Small intestine (tissue), 7 donors: ENCODE results near the gene PLCH1. TPM values are rescaled to one million over a fixed set of nuclear protein-coding genes. Genes with fewer than 3 reads are reported as not detected.

Experiments
- DNase-seq, 2 donors: peaks; one replicate each; pipeline versions ENCODE4 v3.0.0 to v3.0.0-alpha.2; 2013
- FAIRE-seq: peaks from 2 replicates; lab custom pipeline; 2012; peaks lifted over from hg19 to GRCh38; lab: Jason Lieb, UNC
- H3K27ac ChIP-seq, 3 donors: one replicate each; pipeline ENCODE4 v1.5.1; 2013; ENCODE audit warnings: low read length in 2 of 3, mild to moderate bottlenecking in 2 of 3, control low read depth in 1 of 3, inconsistent platforms in 1 of 3, low read depth in 1 of 3, moderate library complexity in 1 of 3
- H3K27me3 ChIP-seq, 3 donors: one replicate each; pipeline ENCODE4 v1.6.1; 2013; ENCODE audit warnings: low read length in 3 of 3, inconsistent platforms in 1 of 3; ENCODE audit not compliant: control insufficient read depth in 3 of 3, insufficient read depth in 3 of 3
- H3K36me3 ChIP-seq, 3 donors: one replicate each; pipeline ENCODE4 v1.6.1; 2013; ENCODE audit warnings: low read length in 3 of 3, inconsistent platforms in 1 of 3, low read depth in 1 of 3, mild to moderate bottlenecking in 1 of 3, moderate library complexity in 1 of 3; ENCODE audit not compliant: control insufficient read depth in 3 of 3, insufficient read depth in 2 of 3
- H3K4me1 ChIP-seq, 3 donors: one replicate each; pipeline ENCODE4 v1.6.1; 2013; ENCODE audit warnings: low read length in 2 of 3, inconsistent platforms in 1 of 3, low read depth in 1 of 3, mild to moderate bottlenecking in 1 of 3, moderate library complexity in 1 of 3; ENCODE audit not compliant: control insufficient read depth in 3 of 3, insufficient read depth in 2 of 3
- H3K4me3 ChIP-seq, 3 donors: one replicate each; pipeline ENCODE4 v1.5.1; 2013; ENCODE audit warnings: low read length in 3 of 3, control low read depth in 1 of 3, inconsistent platforms in 1 of 3, low read depth in 1 of 3, mild to moderate bottlenecking in 1 of 3, moderate library complexity in 1 of 3
- H3K9me3 ChIP-seq, 2 donors: one replicate each; pipeline ENCODE4 v1.6.1; 2013; ENCODE audit warnings: low read depth in 1 of 2, low read length in 1 of 2; ENCODE audit not compliant: control insufficient read depth in 2 of 2, insufficient read depth in 1 of 2
- WGBS, 3 donors: extraction: QIAGEN DNeasy Blood & Tissue Kit; methylation state at CpG; one replicate each; pipeline ENCODE4 v1.1.7; 2013; 5-methylcytosine and 5-hydroxymethylcytosine counted together
- polyA plus RNA-seq, 4 donors: library from polyadenylated mRNA; stranded (reverse) in 3 of 4; unstranded in 1 of 4; fragments of 200-250 nt in 3 of 4; fragments of 120-200 nt in 1 of 4; gene quantifications; one replicate each; pipeline versions ENCODE4 v1.2.1 to v1.2.3, GENCODE V29; 2013
- donor health status: healthy with polysubstance abuse.
- donor health status: control.
- donor health status: control.
- donor health status: Bipolar disorder and iron deficiency.
- donor health status: healthy.

Gene PLCH1
- polyA plus RNA-seq, 4 donors: 1.4 to 9.7 (median 2.8) TPM

DNA sequence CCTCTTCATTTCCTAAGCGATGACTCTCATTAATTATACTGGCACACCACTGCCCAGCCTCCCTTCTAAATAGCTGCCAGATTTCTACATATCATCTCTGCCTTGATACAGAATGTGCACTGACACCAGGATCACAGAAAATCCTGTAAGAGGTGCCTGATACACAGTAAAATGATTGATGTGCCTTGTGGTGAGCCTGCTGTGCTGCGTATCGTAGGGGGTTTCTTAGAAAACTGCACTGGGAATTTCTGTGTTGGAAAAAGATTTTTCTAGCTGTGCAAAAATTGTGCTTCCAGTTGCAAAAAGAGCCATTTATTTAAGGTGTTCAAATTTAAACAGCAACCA, 3.0 kb upstream of the PLCH1 start:
- 83 to 94% (median 85%) methylated on average over 3 of the region's 3 CpGs for WGBS, 3 donors
- DNase-seq: no peak

DNA sequence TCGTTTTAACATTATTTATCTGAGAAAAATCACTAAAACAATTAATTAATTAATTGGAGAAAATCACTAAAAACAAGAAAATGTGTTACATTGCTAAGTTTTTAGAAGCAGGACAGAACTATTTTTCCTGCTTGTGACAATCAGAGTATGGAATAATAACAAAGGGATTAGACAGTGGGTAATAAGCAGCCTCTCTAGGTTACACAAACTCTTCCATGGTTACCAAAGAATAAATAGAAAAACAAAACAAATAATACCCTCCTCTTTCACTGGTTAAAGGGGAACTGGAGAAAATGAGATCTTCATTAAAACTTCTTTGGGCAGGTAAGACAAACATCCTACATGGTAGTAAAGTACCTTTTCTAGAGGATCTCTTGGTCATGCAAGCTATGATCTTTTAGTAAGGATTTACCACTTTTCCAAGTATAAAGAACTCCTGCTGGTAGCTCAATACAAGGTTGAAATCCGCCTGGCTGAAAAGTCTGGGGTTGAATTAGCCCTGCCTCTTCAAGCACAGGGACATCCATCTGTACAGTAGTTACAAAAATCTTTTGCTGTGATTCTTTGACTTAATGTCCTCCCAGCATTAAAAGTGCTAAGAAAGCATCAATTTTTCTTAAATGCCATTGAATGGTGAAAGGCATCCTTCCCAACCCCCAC, 2.5 kb upstream of the PLCH1 start:
- Histone ChIP-seq H3K4me3 (no peak overlapping the region), H3K27ac (no peak overlapping the region), H3K4me1 (peaks cover 0 to 15% (median 0%) of the 10 kb centered on the region in 3 donors), H3K9me3 (no peaks in the 10 kb centered on the region), H3K27me3 (peaks cover 0 to 14% (median 6%) of the 10 kb centered on the region in 3 donors), H3K36me3 (no peaks in the 10 kb centered on the region)
- DNase-seq: no peak
- FAIRE-seq: no peak
- 65 to 78% (median 75%) methylated on average over 2 of the region's 2 CpGs for WGBS, 3 donors

More for the DNA sequence above, 3.0 kb upstream of the PLCH1 start:
- Histone ChIP-seq H3K27ac (no peak overlapping the region), H3K4me3 (no peak overlapping the region), H3K27me3 (peaks cover 0 to 14% (median 6%) of the 10 kb centered on the region in 3 donors), H3K9me3 (no peaks in the 10 kb centered on the region), H3K36me3 (no peaks in the 10 kb centered on the region), H3K4me1 (peaks cover 0 to 15% (median 0%) of the 10 kb centered on the region in 3 donors)
- no peak for FAIRE-seq

DNA sequence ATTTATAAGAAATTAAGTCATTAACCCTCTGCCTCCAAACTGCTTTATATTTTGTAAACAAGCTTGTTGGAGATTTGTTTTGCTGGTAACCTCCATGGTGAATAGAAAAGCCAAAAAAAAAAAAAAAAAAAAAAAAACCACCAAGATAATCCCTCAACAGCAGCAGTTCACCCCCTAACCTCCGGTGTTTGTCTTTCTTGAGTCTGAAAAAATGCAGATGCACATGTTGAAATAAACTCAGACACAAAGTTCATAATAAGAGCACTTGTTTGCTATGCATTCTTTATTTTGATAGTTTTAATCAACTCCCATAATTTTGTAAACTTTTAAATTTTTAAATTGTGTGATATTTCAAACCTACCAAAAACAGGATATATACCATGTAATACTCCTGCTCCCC, 1.8 kb upstream of the PLCH1 start:
- peaks cover 0 to 19% (median 0%) of the 10 kb centered on the region in 3 donors for H3K4me1 ChIP-seq
- H3K27me3 ChIP-seq: peaks cover 0 to 14% (median 8%) of the 10 kb centered on the region in 3 donors
- FAIRE-seq (no peak), DNase-seq (no peak)
- H3K9me3 ChIP-seq: no peaks in the 10 kb centered on the region
- WGBS, 3 donors: 78 to 96% (median 82%) methylated on average over 1 of the region's 1 CpG
- no peak overlapping the region for H3K4me3 ChIP-seq
- H3K36me3 ChIP-seq: no peaks in the 10 kb centered on the region
- H3K27ac ChIP-seq: no peak overlapping the region

GRCh38 chr3:155745795-155746550, 1.1 kb upstream of the PLCH1 start:
- peaks cover 0 to 14% (median 8%) of the 10 kb centered on the region in 3 donors for H3K27me3 ChIP-seq
- no peak overlapping the region for H3K4me3 ChIP-seq
- WGBS, 3 donors: 11 to 29% (median 20%) methylated on average over 19 of the region's 19 CpGs
- FAIRE-seq (no peak), DNase-seq (peak; percentile 41 to 49)
- peaks cover 0 to 19% (median 0%) of the 10 kb centered on the region in 3 donors for H3K4me1 ChIP-seq
- no peaks in the 10 kb centered on the region for H3K36me3 ChIP-seq
- H3K27ac ChIP-seq: no peak overlapping the region
- no peaks in the 10 kb centered on the region for H3K9me3 ChIP-seq

GRCh38 chr3:155744010-155744625, 753 bp downstream of the PLCH1 start:
- Histone ChIP-seq H3K27me3 (peaks cover 0 to 14% (median 8%) of the 10 kb centered on the region in 3 donors), H3K36me3 (no peaks in the 10 kb centered on the region), H3K4me1 (peaks cover 0 to 22% (median 0%) of the 10 kb centered on the region in 3 donors), H3K4me3 (peak overlapping the region; percentile 52 to 85 (median 70)), H3K27ac (peak overlapping the region in 2 of 3 donors; percentile 56 to 63), H3K9me3 (no peaks in the 10 kb centered on the region)
- peak; percentile 67 to 80 for DNase-seq
- WGBS, 3 donors: 1% methylated on average over 42 to 48 of the region's 48 CpGs
- FAIRE-seq: no peak

DNA sequence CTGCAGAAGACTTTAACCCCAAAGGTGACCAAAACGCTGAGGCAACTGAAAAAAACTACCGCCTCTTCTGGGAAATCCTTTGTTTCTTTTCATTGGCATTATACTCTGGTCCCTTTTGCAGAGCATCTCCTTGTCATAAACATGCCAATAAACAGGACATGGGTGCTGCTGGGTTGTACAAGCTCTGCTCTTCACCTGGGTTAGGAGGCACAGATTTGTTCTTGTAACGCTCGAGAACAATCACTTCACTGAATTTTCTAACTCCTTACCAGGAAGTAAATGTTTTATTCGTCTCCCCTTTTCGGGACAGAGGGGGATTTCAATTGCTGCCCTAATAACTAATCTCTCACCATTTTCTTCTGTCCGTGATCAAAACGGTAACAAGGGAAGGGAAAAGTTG, 1.3 kb downstream of the PLCH1 start:
- H3K36me3 ChIP-seq: no peaks in the 10 kb centered on the region
- H3K27me3 ChIP-seq: peaks cover 0 to 14% (median 8%) of the 10 kb centered on the region in 3 donors
- peak overlapping the region in 2 of 3 donors; percentile 53 to 56 for H3K27ac ChIP-seq
- peaks cover 0 to 21% (median 0%) of the 10 kb centered on the region in 3 donors for H3K4me1 ChIP-seq
- FAIRE-seq (no peak), DNase-seq (peak; percentile 51 to 60)
- no peaks in the 10 kb centered on the region for H3K9me3 ChIP-seq
- peak overlapping the region; percentile 52 to 85 (median 70) for H3K4me3 ChIP-seq
- WGBS, 3 donors: 5 to 12% (median 6%) methylated on average over 8 of the region's 8 CpGs

- peaks cover 0 to 14% (median 8%) of the 10 kb centered on the region in 3 donors for H3K27me3 ChIP-seq
- H3K4me1 ChIP-seq: peaks cover 0 to 17% (median 0%) of the 10 kb centered on the region in 3 donors
- WGBS, 3 donors: 84 to 87% (median 85%) methylated on average over 5 of the region's 5 CpGs
- DNase-seq (peak in 1 of 2 donors; percentile 2), FAIRE-seq (no peak)
- no peak overlapping the region for H3K4me3 ChIP-seq
- no peak overlapping the region for H3K27ac ChIP-seq
- H3K36me3 ChIP-seq: no peaks in the 10 kb centered on the region
- no peaks in the 10 kb centered on the region for H3K9me3 ChIP-seq
Observed at GRCh38 chr3:155742349-155742965, 2.4 kb downstream of the PLCH1 start.

DNA sequence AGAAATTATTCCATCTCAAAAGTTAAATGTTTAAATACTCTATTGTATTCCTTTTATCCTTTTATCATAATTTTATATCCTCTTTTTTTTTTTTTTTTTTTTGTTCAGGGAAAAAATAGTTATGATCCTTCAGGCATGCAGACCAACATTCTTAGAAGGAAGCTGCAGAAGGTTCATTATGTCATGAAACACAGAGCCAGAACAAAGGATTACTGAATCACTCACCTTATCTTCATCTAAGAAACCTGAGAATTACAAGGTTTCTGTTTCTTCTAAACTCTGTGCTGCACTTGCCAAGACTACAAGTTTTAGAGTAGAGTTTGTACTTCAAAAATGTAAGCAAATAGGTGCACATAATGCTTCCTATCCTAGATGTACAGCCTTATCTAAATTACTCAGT, 3.3 kb downstream of the PLCH1 start:
- FAIRE-seq (no peak), DNase-seq (peak in 1 of 2 donors; percentile 11)
- H3K4me1 ChIP-seq: peaks cover 0 to 17% (median 0%) of the 10 kb centered on the region in 3 donors
- peaks cover 0 to 14% (median 8%) of the 10 kb centered on the region in 3 donors for H3K27me3 ChIP-seq
- H3K4me3 ChIP-seq: no peak overlapping the region
- H3K27ac ChIP-seq: no peak overlapping the region
- H3K9me3 ChIP-seq: no peaks in the 10 kb centered on the region
- no peaks in the 10 kb centered on the region for H3K36me3 ChIP-seq
